ENCODE data around the gene PPP3CB. TPM values are rescaled to one million over a fixed set of nuclear protein-coding genes. Genes with fewer than 3 reads are reported as not detected.

PPP3CB gene
- total RNA-seq, 8 experiments from 2014 or later: 17.7 to 53.8 (median 39.7) TPM

- no peak for ATAC-seq (replicated peaks in 6 of 8)
- in situ Hi-C loops (cut with MboI; ENCODE audit: low pct_unique_long_range_greater_than_20kb in 2 of 9, low sequenced_read_pairs in 9 of 9, unreplicated experiment in 9 of 9): no loop called here
- no peaks in the 10 kb centered on the region for H3K4me1 ChIP-seq (replicated peaks in 1 of 2)
- no peak overlapping the region for H3K4me3 ChIP-seq
- H3K27ac ChIP-seq: no peak overlapping the region
Measured at GRCh38 chr10:73506074-73506473, 10.2 kb upstream of the PPP3CB start.

GRCh38 chr10:73503037-73503436 is 7.2 kb upstream of the PPP3CB start:
- WGBS, 10 experiments: 80 to 100% (median 100%) methylated on average over 1 of the region's 1 CpG; no CpG with 5 or more reads in 2 of the 10 experiments
- Histone ChIP-seq H3K4me1 (replicated peaks in 1 of 2) (no peaks in the 10 kb centered on the region), H3K27ac (no peak overlapping the region), H3K4me3 (no peak overlapping the region)
- in situ Hi-C loops (cut with MboI; ENCODE audit: low pct_unique_long_range_greater_than_20kb in 2 of 9, low sequenced_read_pairs in 9 of 9, unreplicated experiment in 9 of 9): no loop called here
- no peak for ATAC-seq (replicated peaks in 6 of 8)

- Histone ChIP-seq H3K27ac (no peak overlapping the region), H3K4me1 (replicated peaks in 1 of 2) (peaks cover under 1 to 1% of the 10 kb centered on the region in 2 donors), H3K4me3 (no peak overlapping the region)
- in situ Hi-C loops (cut with MboI; ENCODE audit: low pct_unique_long_range_greater_than_20kb in 2 of 9, low sequenced_read_pairs in 9 of 9, unreplicated experiment in 9 of 9): no loop called here
- ATAC-seq (replicated peaks in 6 of 8): no peak
Measured at GRCh38 chr10:73501651-73502050, 5.8 kb upstream of the PPP3CB start.

GRCh38 chr10:73497623-73498022 is 1.8 kb upstream of the PPP3CB start:
- peaks cover 11 to 17% of the 10 kb centered on the region in 2 donors for H3K4me1 ChIP-seq (replicated peaks in 1 of 2)
- in situ Hi-C loops (cut with MboI; ENCODE audit: low pct_unique_long_range_greater_than_20kb in 2 of 9, low sequenced_read_pairs in 9 of 9, unreplicated experiment in 9 of 9): no loop called here
- ATAC-seq (replicated peaks in 6 of 8): no peak

GRCh38 chr10:73495226-73495883 is 469 bp downstream of the PPP3CB start:
- in situ Hi-C loops (cut with MboI; ENCODE audit: low pct_unique_long_range_greater_than_20kb in 2 of 9, low sequenced_read_pairs in 9 of 9, unreplicated experiment in 9 of 9): no loop called here
- WGBS, 10 experiments: 0 to 12% (median 0%) methylated on average over 2 to 7 of the region's 55 CpGs; no CpG with 5 or more reads in 4 of the 10 experiments
- Histone ChIP-seq H3K4me3 (peak overlapping the region; percentile 71 to 98 (median 94)), H3K4me1 (replicated peaks in 1 of 2) (peaks cover 11 to 17% of the 10 kb centered on the region in 2 donors), H3K27ac (peak overlapping the region; percentile 95 to 97)
- peak; percentile 91 to 94 (median 92) for ATAC-seq (replicated peaks in 6 of 8)

More at GRCh38 chr10:73497623-73498022, 1.8 kb upstream of the PPP3CB start:
- Histone ChIP-seq H3K4me3 (no peak overlapping the region), H3K27ac (no peak overlapping the region)
- 59 to 100% (median 92%) methylated on average over 1 to 2 of the region's 2 CpGs; no CpG with 5 or more reads in 1 of the 10 experiments for WGBS, 10 experiments

- in situ Hi-C loops (cut with MboI; ENCODE audit: low pct_unique_long_range_greater_than_20kb in 2 of 9, low sequenced_read_pairs in 9 of 9, unreplicated experiment in 9 of 9): no loop called here
- peak overlapping the region; percentile 95 to 97 for H3K27ac ChIP-seq
- H3K4me3 ChIP-seq: peak overlapping the region; percentile 71 to 98 (median 94)
- ATAC-seq (replicated peaks in 6 of 8): no peak
- H3K4me1 ChIP-seq (replicated peaks in 1 of 2): peaks cover 11 to 17% of the 10 kb centered on the region in 2 donors
- 0 to 20% (median 0%) methylated on average over 1 to 2 of the region's 2 CpGs; no CpG with 5 or more reads in 2 of the 10 experiments for WGBS, 10 experiments
Measured at GRCh38 chr10:73494877-73495225, 973 bp downstream of the PPP3CB start.

GRCh38 chr10:73494213-73494612 is 1.6 kb downstream of the PPP3CB start:
- ATAC-seq (replicated peaks in 6 of 8): no peak
- Histone ChIP-seq H3K27ac (no peak overlapping the region), H3K4me3 (peak overlapping the region in 3 of 5 donors; percentile 71 to 98 (median 97)), H3K4me1 (replicated peaks in 1 of 2) (peaks cover 11 to 17% of the 10 kb centered on the region in 2 donors)
- 79 to 100% (median 93%) methylated on average over 1 to 15 of the region's 15 CpGs for WGBS, 10 experiments
- in situ Hi-C loops (cut with MboI; ENCODE audit: low pct_unique_long_range_greater_than_20kb in 2 of 9, low sequenced_read_pairs in 9 of 9, unreplicated experiment in 9 of 9): no loop called here

- ATAC-seq (replicated peaks in 6 of 8): no peak
- in situ Hi-C loops (cut with MboI; ENCODE audit: low pct_unique_long_range_greater_than_20kb in 2 of 9, low sequenced_read_pairs in 9 of 9, unreplicated experiment in 9 of 9): no loop called here
- 5 to 100% (median 46%) methylated on average over 1 to 2 of the region's 2 CpGs; no CpG with 5 or more reads in 2 of the 10 experiments for WGBS, 10 experiments
- Histone ChIP-seq H3K27ac (no peak overlapping the region), H3K4me3 (no peak overlapping the region), H3K4me1 (replicated peaks in 1 of 2) (peaks cover 11 to 17% of the 10 kb centered on the region in 2 donors)
Measured at GRCh38 chr10:73493781-73494180, 2.0 kb downstream of the PPP3CB start.

GRCh38 chr10:73486601-73487000 is 9.2 kb downstream of the PPP3CB start:
- ATAC-seq (replicated peaks in 6 of 8): no peak
- WGBS, 10 experiments: 92 to 100% (median 100%) methylated on average over 1 to 4 of the region's 4 CpGs; no CpG with 5 or more reads in 2 of the 10 experiments
- in situ Hi-C loops (cut with MboI; ENCODE audit: low pct_unique_long_range_greater_than_20kb in 2 of 9, low sequenced_read_pairs in 9 of 9, unreplicated experiment in 9 of 9): no loop called here
- Histone ChIP-seq H3K4me3 (no peak overlapping the region), H3K4me1 (replicated peaks in 1 of 2) (no peaks in the 10 kb centered on the region), H3K27ac (no peak overlapping the region)

GRCh38 chr10:73485320-73485719 is 10.5 kb downstream of the PPP3CB start:
- ATAC-seq (replicated peaks in 6 of 8): no peak
- Histone ChIP-seq H3K4me3 (no peak overlapping the region), H3K4me1 (replicated peaks in 1 of 2) (no peaks in the 10 kb centered on the region), H3K27ac (no peak overlapping the region)
- in situ Hi-C loops (cut with MboI; ENCODE audit: low pct_unique_long_range_greater_than_20kb in 2 of 9, low sequenced_read_pairs in 9 of 9, unreplicated experiment in 9 of 9): no loop called here
- WGBS, 10 experiments: 75 to 100% (median 80%) methylated on average over 1 of the region's 1 CpG; no CpG with 5 or more reads in 5 of the 10 experiments

- Histone ChIP-seq H3K4me3 (no peak overlapping the region), H3K4me1 (replicated peaks in 1 of 2) (no peaks in the 10 kb centered on the region), H3K27ac (no peak overlapping the region)
- ATAC-seq (replicated peaks in 6 of 8): peak in 2 of 8 experiments; percentile 23 to 56
- 0 to 94% (median 85%) methylated on average over 1 to 7 of the region's 7 CpGs for WGBS, 10 experiments
- in situ Hi-C loops (cut with MboI; ENCODE audit: low pct_unique_long_range_greater_than_20kb in 2 of 9, low sequenced_read_pairs in 9 of 9, unreplicated experiment in 9 of 9): no loop called here
Measured at GRCh38 chr10:73480158-73480557, 15.7 kb downstream of the PPP3CB start.

GRCh38 chr10:73478636-73479035 is 17.2 kb downstream of the PPP3CB start:
- ATAC-seq (replicated peaks in 6 of 8): no peak
- in situ Hi-C loops (cut with MboI; ENCODE audit: low pct_unique_long_range_greater_than_20kb in 2 of 9, low sequenced_read_pairs in 9 of 9, unreplicated experiment in 9 of 9): no loop called here
- 84 to 100% (median 93%) methylated on average over 2 to 3 of the region's 3 CpGs for WGBS, 10 experiments

GRCh38 chr10:73471226-73471625 is 24.6 kb downstream of the PPP3CB start:
- Histone ChIP-seq H3K4me3 (no peak overlapping the region), H3K4me1 (replicated peaks in 1 of 2) (no peaks in the 10 kb centered on the region), H3K27ac (no peak overlapping the region)
- no peak for ATAC-seq (replicated peaks in 6 of 8)
- in situ Hi-C loops (cut with MboI; ENCODE audit: low pct_unique_long_range_greater_than_20kb in 2 of 9, low sequenced_read_pairs in 9 of 9, unreplicated experiment in 9 of 9): no loop called here
- 55 to 100% (median 91%) methylated on average over 2 to 3 of the region's 3 CpGs for WGBS, 10 experiments

More at GRCh38 chr10:73478636-73479035, 17.2 kb downstream of the PPP3CB start:
- Histone ChIP-seq H3K4me1 (replicated peaks in 1 of 2) (no peaks in the 10 kb centered on the region), H3K27ac (no peak overlapping the region), H3K4me3 (no peak overlapping the region)

GRCh38 chr10:73469579-73469978 is 26.2 kb downstream of the PPP3CB start:
- Histone ChIP-seq H3K27ac (no peak overlapping the region), H3K4me1 (replicated peaks in 1 of 2) (no peaks in the 10 kb centered on the region), H3K4me3 (no peak overlapping the region)
- in situ Hi-C loops (cut with MboI; ENCODE audit: low pct_unique_long_range_greater_than_20kb in 2 of 9, low sequenced_read_pairs in 9 of 9, unreplicated experiment in 9 of 9): no loop called here
- ATAC-seq (replicated peaks in 6 of 8): no peak
